Ishikawa (cell line): Measurements from ENCODE around the gene C1orf210.

Experiments
- CEBPB ChIP-seq: IDR thresholded peaks from 2 replicates; pipeline ENCODE4 v1.6.1; 2012
- CREB1 ChIP-seq: IDR thresholded peaks from 2 replicates; pipeline ENCODE4 v1.6.1; 2012; ENCODE audit warnings: low read depth
- EP300 ChIP-seq: IDR thresholded peaks from 2 replicates; pipeline ENCODE4 v1.6.1; 2012; ENCODE audit warnings: borderline replicate concordance
- FOXM1 ChIP-seq: IDR thresholded peaks from 2 replicates; pipeline ENCODE4 v1.6.1; 2012; ENCODE audit warnings: low read depth, borderline replicate concordance
- NFIC ChIP-seq: IDR thresholded peaks from 2 replicates; pipeline ENCODE4 v1.6.1; 2012
- RAD21 ChIP-seq: IDR thresholded peaks from 2 replicates; pipeline ENCODE4 v1.6.1; 2012; ENCODE audit warnings: low read depth
- TAF1 ChIP-seq: IDR thresholded peaks from 2 replicates; pipeline ENCODE4 v1.6.1; 2012; ENCODE audit warnings: low read depth, mild to moderate bottlenecking
- TCF12 ChIP-seq: IDR thresholded peaks from 2 replicates; pipeline ENCODE4 v1.6.1; 2012; ENCODE audit warnings: low read depth
- YY1 ChIP-seq: IDR thresholded peaks from 2 replicates; pipeline ENCODE4 v1.6.1; 2012; ENCODE audit warnings: low read depth
- TF ChIP-seq, protein P1 (sequence below): IDR thresholded peaks from 2 replicates; pipeline ENCODE4 v1.6.1; 2012; ENCODE audit warnings: low read depth, mild to moderate bottlenecking
- TF ChIP-seq, protein P2 (sequence below): IDR thresholded peaks from 2 replicates; pipeline ENCODE4 v1.6.1; 2012
- TF ChIP-seq, protein P3 (sequence below): IDR thresholded peaks from 2 replicates; pipeline ENCODE4 v1.6.1; 2012

DNA sequence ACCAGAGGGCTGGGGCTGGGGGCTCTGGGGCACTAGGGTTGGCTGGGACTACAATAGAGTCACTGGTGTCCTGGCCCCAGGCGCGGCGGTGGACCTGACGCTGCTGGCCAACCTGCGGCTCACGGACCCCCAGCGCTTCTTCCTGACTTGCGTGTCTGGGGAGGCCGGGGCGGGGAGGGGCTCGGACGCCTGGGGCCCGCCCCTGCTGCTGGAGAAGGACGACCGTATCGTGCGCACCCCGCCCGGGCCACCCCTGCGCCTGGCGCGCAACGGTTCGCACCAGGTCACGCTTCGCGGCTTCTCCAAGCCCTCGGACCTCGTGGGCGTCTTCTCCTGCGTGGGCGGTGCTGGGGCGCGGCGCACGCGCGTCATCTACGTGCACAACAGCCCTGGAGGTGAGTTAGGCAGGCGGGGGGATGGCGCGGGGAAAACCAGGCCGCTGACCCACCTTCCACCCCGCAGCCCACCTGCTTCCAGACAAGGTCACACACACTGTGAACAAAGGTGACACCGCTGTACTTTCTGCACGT is 19.5 kb upstream of the C1orf210 start:
- TF ChIP-seq YY1, result no peak
- TF ChIP-seq, protein P1, sequence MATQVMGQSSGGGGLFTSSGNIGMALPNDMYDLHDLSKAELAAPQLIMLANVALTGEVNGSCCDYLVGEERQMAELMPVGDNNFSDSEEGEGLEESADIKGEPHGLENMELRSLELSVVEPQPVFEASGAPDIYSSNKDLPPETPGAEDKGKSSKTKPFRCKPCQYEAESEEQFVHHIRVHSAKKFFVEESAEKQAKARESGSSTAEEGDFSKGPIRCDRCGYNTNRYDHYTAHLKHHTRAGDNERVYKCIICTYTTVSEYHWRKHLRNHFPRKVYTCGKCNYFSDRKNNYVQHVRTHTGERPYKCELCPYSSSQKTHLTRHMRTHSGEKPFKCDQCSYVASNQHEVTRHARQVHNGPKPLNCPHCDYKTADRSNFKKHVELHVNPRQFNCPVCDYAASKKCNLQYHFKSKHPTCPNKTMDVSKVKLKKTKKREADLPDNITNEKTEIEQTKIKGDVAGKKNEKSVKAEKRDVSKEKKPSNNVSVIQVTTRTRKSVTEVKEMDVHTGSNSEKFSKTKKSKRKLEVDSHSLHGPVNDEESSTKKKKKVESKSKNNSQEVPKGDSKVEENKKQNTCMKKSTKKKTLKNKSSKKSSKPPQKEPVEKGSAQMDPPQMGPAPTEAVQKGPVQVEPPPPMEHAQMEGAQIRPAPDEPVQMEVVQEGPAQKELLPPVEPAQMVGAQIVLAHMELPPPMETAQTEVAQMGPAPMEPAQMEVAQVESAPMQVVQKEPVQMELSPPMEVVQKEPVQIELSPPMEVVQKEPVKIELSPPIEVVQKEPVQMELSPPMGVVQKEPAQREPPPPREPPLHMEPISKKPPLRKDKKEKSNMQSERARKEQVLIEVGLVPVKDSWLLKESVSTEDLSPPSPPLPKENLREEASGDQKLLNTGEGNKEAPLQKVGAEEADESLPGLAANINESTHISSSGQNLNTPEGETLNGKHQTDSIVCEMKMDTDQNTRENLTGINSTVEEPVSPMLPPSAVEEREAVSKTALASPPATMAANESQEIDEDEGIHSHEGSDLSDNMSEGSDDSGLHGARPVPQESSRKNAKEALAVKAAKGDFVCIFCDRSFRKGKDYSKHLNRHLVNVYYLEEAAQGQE, result no peak
- TF ChIP-seq, protein P2, sequence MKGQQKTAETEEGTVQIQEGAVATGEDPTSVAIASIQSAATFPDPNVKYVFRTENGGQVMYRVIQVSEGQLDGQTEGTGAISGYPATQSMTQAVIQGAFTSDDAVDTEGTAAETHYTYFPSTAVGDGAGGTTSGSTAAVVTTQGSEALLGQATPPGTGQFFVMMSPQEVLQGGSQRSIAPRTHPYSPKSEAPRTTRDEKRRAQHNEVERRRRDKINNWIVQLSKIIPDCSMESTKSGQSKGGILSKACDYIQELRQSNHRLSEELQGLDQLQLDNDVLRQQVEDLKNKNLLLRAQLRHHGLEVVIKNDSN, result no peak
- TF ChIP-seq EP300, result no peak
- TF ChIP-seq, protein P3, sequence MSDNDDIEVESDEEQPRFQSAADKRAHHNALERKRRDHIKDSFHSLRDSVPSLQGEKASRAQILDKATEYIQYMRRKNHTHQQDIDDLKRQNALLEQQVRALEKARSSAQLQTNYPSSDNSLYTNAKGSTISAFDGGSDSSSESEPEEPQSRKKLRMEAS, result no peak
- TF ChIP-seq TAF1, result no peak
- no peak for TF ChIP-seq TCF12
- TF ChIP-seq CREB1, result no peak
- no peak for TF ChIP-seq RAD21
- no peak for TF ChIP-seq NFIC
- no peak for TF ChIP-seq CEBPB
- TF ChIP-seq FOXM1, result no peak
